Lung (tissue), 16 donors: ENCODE results near the gene HMHB1. TPM values are rescaled to one million over a fixed set of nuclear protein-coding genes. Genes with fewer than 3 reads are reported as not detected.
A peak's percentile ranks its signal among the peaks of the same experiment; 100 is the strongest.

ENCODE experiments used
- ATAC-seq: fragments of 200-7000 bp; cut with Tn5 transposase; one replicate; pipeline ENCODE4 v1.9.1; 2020; ENCODE audit warnings: moderate number of reproducible peaks; ENCODE audit not compliant: insufficient read depth, low FRiP score
- DNase-seq, 3 donors: peaks; one replicate each; pipeline ENCODE4 v3.0.0-alpha.2; 2013 to 2017
- H3K27ac ChIP-seq, 2 donors: one replicate each; pipeline ENCODE4 v1.5.1; 2013; ENCODE audit warnings: mild to moderate bottlenecking in 2 of 2, moderate library complexity in 2 of 2, control low read depth in 1 of 2, inconsistent platforms in 1 of 2, low read depth in 1 of 2, low read length in 1 of 2
- H3K27me3 ChIP-seq, 3 donors: one replicate each; pipeline ENCODE4 v1.5.1; 2013; ENCODE audit warnings: low read length in 2 of 3; ENCODE audit not compliant: control insufficient read depth in 3 of 3, insufficient read depth in 3 of 3
- H3K36me3 ChIP-seq, 4 donors: one replicate each; pipeline ENCODE4 v1.5.1; 2013; ENCODE audit warnings: low read length in 4 of 4, mild to moderate bottlenecking in 1 of 4, moderate library complexity in 1 of 4; ENCODE audit not compliant: control insufficient read depth in 4 of 4, insufficient read depth in 4 of 4
- H3K4me1 ChIP-seq, 5 donors: one replicate each; pipeline ENCODE4 v1.5.1; 2013; ENCODE audit warnings: low read length in 5 of 5, mild to moderate bottlenecking in 2 of 5, moderate library complexity in 1 of 5; ENCODE audit not compliant: control insufficient read depth in 5 of 5, insufficient read depth in 5 of 5
- H3K4me3 ChIP-seq: one replicate; pipeline ENCODE4 v1.5.1; 2013; ENCODE audit warnings: mild to moderate bottlenecking, control low read depth, moderate library complexity
- H3K9ac ChIP-seq, 2 donors: one replicate each; pipeline ENCODE4 v1.5.1; 2013; ENCODE audit warnings: low read length in 2 of 2, control low read depth in 1 of 2; ENCODE audit not compliant: insufficient read depth in 1 of 2
- H3K9me3 ChIP-seq, 4 donors: one replicate each; pipeline ENCODE4 v1.5.1; 2013; ENCODE audit warnings: low read length in 3 of 4, mild to moderate bottlenecking in 1 of 4, moderate library complexity in 1 of 4; ENCODE audit not compliant: control insufficient read depth in 4 of 4, insufficient read depth in 3 of 4
- CTCF ChIP-seq: IDR thresholded peaks from 2 replicates; pipeline ENCODE4 v1.5.1; 2012; ENCODE audit warnings: mild to moderate bottlenecking; ENCODE audit errors: control extremely low read depth, extremely low read depth
- WGBS, 2 donors: extraction: QIAGEN DNeasy Blood & Tissue Kit; methylation state at CpG; one replicate each; pipeline ENCODE4 v1.1.7; 2013; 5-methylcytosine and 5-hydroxymethylcytosine counted together
- long read RNA-seq, 5 donors: transcript quantifications; one replicate each; lab custom pipeline, GENCODE V29; 2026
- polyA plus RNA-seq, 2 donors: library from polyadenylated mRNA; stranded (reverse); fragments of 200-250 nt; gene quantifications; one replicate each; pipeline ENCODE4 v1.2.1, GENCODE V29; 2013
- total RNA-seq, 2 donors: library from RNA; depleted of rRNA in 1 of 2; stranded (reverse); fragments of >200 nt in 1 of 2; gene quantifications; one replicate each; pipeline ENCODE4 v1.2.1, GENCODE V29; 2014 to 2021
- donor health status: control.
- donor health status: control.
- donor health status: Bipolar disorder and iron deficiency.
- donor health status: healthy.
- donor health status: DM: yes; HTN: yes; CAD: no.

Gene HMHB1
- total RNA-seq: not detected
- not detected for polyA plus RNA-seq
- long read RNA-seq, donor 1: 0 reads
- long read RNA-seq, donor 2: 0 reads
- long read RNA-seq, donor 3: 0 reads
- long read RNA-seq, donor 4: 0 reads
- long read RNA-seq, donor 5: 0 reads

GRCh38 chr5:143812085-143812705, at the start of gene HMHB1:
Gene HMHB1 (plus strand): TSS chr5:143812161.
- Histone ChIP-seq H3K9me3 (no peaks in the 10 kb centered on the region), H3K27ac (no peak within 1 kb of the TSS), H3K9ac (no peak within 1 kb of the TSS), H3K36me3 (no peaks in the 10 kb centered on the region), H3K27me3 (no peaks in the 10 kb centered on the region), H3K4me1 (no peaks in the 10 kb centered on the region), H3K4me3 (no peak within 1 kb of the TSS)
- no peak for ATAC-seq
- no peak for TF ChIP-seq CTCF
- WGBS, 2 donors: 37 to 56% methylated on average over 16 of the region's 16 CpGs
- no peak for DNase-seq

GRCh38 chr5:143762636-143763220, 49.2 kb upstream of the HMHB1 start:
- H3K27me3 ChIP-seq: no peaks in the 10 kb centered on the region
- DNase-seq (peak in 2 of 3 donors; percentile 54 to 67), ATAC-seq (no peak)
- H3K9me3 ChIP-seq: no peaks in the 10 kb centered on the region
- no peak overlapping the region for H3K9ac ChIP-seq
- no peaks in the 10 kb centered on the region for H3K36me3 ChIP-seq
- no peak for TF ChIP-seq CTCF
- H3K4me1 ChIP-seq: peaks cover 0 to 31% (median 15%) of the 10 kb centered on the region in 5 donors
- 89 to 92% methylated on average over 5 of the region's 5 CpGs for WGBS, 2 donors
- H3K27ac ChIP-seq: no peak overlapping the region
- H3K4me3 ChIP-seq: no peak overlapping the region

GRCh38 chr5:143767162-143767561, 44.8 kb upstream of the HMHB1 start:
- ATAC-seq (no peak), DNase-seq (no peak)
- WGBS, 2 donors: 89 to 96% methylated on average over 3 of the region's 3 CpGs
- Histone ChIP-seq H3K27me3 (no peaks in the 10 kb centered on the region), H3K4me3 (no peak overlapping the region), H3K4me1 (peaks cover 0 to 30% (median 0%) of the 10 kb centered on the region in 5 donors), H3K27ac (peak overlapping the region in 1 of 2 donors; percentile 14), H3K9ac (no peak overlapping the region), H3K36me3 (no peaks in the 10 kb centered on the region), H3K9me3 (no peaks in the 10 kb centered on the region)
- no peak for TF ChIP-seq CTCF
